PC-3 (cell line): ENCODE results near the gene PAPOLB. TPM values are rescaled to one million over a fixed set of nuclear protein-coding genes. Genes with fewer than 3 reads are reported as not detected.
A peak's percentile ranks its signal among the peaks of the same experiment; 100 is the strongest.

ENCODE experiments used
- ATAC-seq: fragments of 200-7000 bp; cut with Tn5 transposase; 2 replicates; pipeline ENCODE4 v1.9.1; 2020; ENCODE audit warnings: mild to moderate bottlenecking, moderate library complexity
- BruUV-seq: library from RNA; stranded (reverse); fragments of 400-500 nt; replicated peaks from 2 replicates; lab custom pipeline; 2021; lab: Mats Ljungman, UMichigan
- CTCF ChIA-PET: fragments of 300-600 bp; sonication (Branson Sonifier 250); formaldehyde crosslinking; loops from one replicate; lab custom pipeline; 2022; ENCODE audit warnings: antibody characterized with exemption; lab: Charles Lee
- POLR2A ChIA-PET: fragments of 300-600 bp; sonication (Branson Sonifier 250); formaldehyde crosslinking; loops from one replicate; lab custom pipeline; 2022; ENCODE audit warnings: antibody characterized with exemption; ENCODE audit not compliant: unreplicated experiment; lab: Charles Lee
- DNase-seq: peaks from one replicate; pipeline ENCODE4 v3.0.0-alpha.2; 2015
- H2AFZ ChIP-seq: fragments of 300-600 bp; sonication (generic); 2 replicates; pipeline ENCODE4 v1.6.0; 2016; ENCODE audit warnings: antibody characterized with exemption, low read length
- H3F3A ChIP-seq: fragments of 300-600 bp; sonication (generic); one replicate; pipeline ENCODE4 v1.6.0; 2017; ENCODE audit warnings: antibody characterized with exemption, low read length, control low read depth, mild to moderate bottlenecking; ENCODE audit not compliant: unreplicated experiment
- H3K27ac ChIP-seq: fragments of 300-600 bp; sonication (generic); 2 replicates; pipeline ENCODE4 v1.5.1; 2016; ENCODE audit warnings: mild to moderate bottlenecking, low read length
- H3K27me3 ChIP-seq: fragments of 300-600 bp; sonication (generic); 2 replicates; pipeline ENCODE4 v1.6.1; 2016; ENCODE audit warnings: low read length, mixed read lengths
- H3K36me3 ChIP-seq: fragments of 300-600 bp; sonication (generic); 2 replicates; pipeline ENCODE4 v1.6.1; 2016; ENCODE audit warnings: low read depth, mixed run types, low read length, mixed read lengths
- H3K4me1 ChIP-seq: fragments of 300-600 bp; sonication (generic); 2 replicates; pipeline ENCODE4 v1.5.1; 2016; ENCODE audit warnings: low read length; ENCODE audit not compliant: insufficient read depth
- H3K4me2 ChIP-seq: fragments of 300-600 bp; sonication (generic); 2 replicates; pipeline ENCODE4 v1.6.0; 2016; ENCODE audit warnings: low read length
- H3K4me3 ChIP-seq: fragments of 300-600 bp; sonication (generic); 2 replicates; pipeline ENCODE4 v1.5.1; 2016; ENCODE audit warnings: mild to moderate bottlenecking, low read length, mixed read lengths
- H3K79me2 ChIP-seq: fragments of 300-600 bp; sonication (generic); 2 replicates; pipeline ENCODE4 v1.6.1; 2017; ENCODE audit warnings: low read length, mixed read lengths
- H3K9ac ChIP-seq: fragments of 300-600 bp; sonication (generic); 2 replicates; pipeline ENCODE4 v1.6.0; 2016; ENCODE audit warnings: mild to moderate bottlenecking, low read length
- H3K9me2 ChIP-seq: fragments of 300-600 bp; sonication (generic); replicated peaks from 2 replicates; pipeline ENCODE4 v1.6.1; 2016; ENCODE audit warnings: mixed run types, low read length, mixed read lengths
- H3K9me3 ChIP-seq: fragments of 300-600 bp; sonication (generic); 2 replicates; pipeline ENCODE4 v1.6.1; 2016; ENCODE audit warnings: low read length, mixed read lengths
- H4K20me1 ChIP-seq: fragments of 300-600 bp; sonication (generic); 2 replicates; pipeline ENCODE4 v1.6.1; 2016; ENCODE audit warnings: low read length, mixed read lengths
- EZH2 ChIP-seq: fragments of 300-600 bp; sonication (generic); IDR thresholded peaks from one replicate; pipeline ENCODE4 v1.6.1; 2017; ENCODE audit warnings: antibody characterized with exemption, mild to moderate bottlenecking, low read length; ENCODE audit not compliant: unreplicated experiment
- EZH2phosphoT487 ChIP-seq: fragments of 300-600 bp; sonication (generic); IDR thresholded peaks from 2 replicates; pipeline ENCODE4 v1.6.1; 2018; ENCODE audit warnings: mild to moderate bottlenecking, antibody characterized with exemption, low read length, borderline replicate concordance
- intact Hi-C: fragments of 100-400 bp; cut with micrococcal nuclease; formaldehyde crosslinking; loops from 2 replicates; pipeline ENCODE4 v1.9.0; 2023
- total RNA-seq: library from RNA; depleted of rRNA; stranded (reverse); fragments of >200 nt; gene quantifications from 2 replicates; pipeline ENCODE4 v1.2.3, GENCODE V29; 2014
- TF ChIP-seq, protein P1 (sequence below): fragments of 300-600 bp; sonication (generic); conservative IDR thresholded peaks from 2 replicates; pipeline ENCODE4 v1.5.1; 2017; ENCODE audit warnings: antibody characterized with exemption, low read depth, mild to moderate bottlenecking, low read length

PAPOLB gene
- total RNA-seq, 1 experiment from 2014 or later = 0.29 TPM

GRCh38 chr7:4815609-4816418, 46.0 kb downstream of the PAPOLB start:
- Histone ChIP-seq H3K36me3 (no peaks in the 10 kb centered on the region), H4K20me1 (no peaks in the 10 kb centered on the region), H3K79me2 (no peaks in the 10 kb centered on the region), H3K4me1 (no peaks in the 10 kb centered on the region), H3F3A (no peaks in the 10 kb centered on the region), H2AFZ (no peak overlapping the region), H3K27me3 (no peaks in the 10 kb centered on the region), H3K9me3 (no peaks in the 10 kb centered on the region), H3K4me3 (no peak overlapping the region), H3K9ac (no peak overlapping the region), H3K4me2 (no peak overlapping the region), H3K27ac (no peak overlapping the region), H3K9me2 (no peaks in the 10 kb centered on the region)
- TF ChIP-seq, protein P1, sequence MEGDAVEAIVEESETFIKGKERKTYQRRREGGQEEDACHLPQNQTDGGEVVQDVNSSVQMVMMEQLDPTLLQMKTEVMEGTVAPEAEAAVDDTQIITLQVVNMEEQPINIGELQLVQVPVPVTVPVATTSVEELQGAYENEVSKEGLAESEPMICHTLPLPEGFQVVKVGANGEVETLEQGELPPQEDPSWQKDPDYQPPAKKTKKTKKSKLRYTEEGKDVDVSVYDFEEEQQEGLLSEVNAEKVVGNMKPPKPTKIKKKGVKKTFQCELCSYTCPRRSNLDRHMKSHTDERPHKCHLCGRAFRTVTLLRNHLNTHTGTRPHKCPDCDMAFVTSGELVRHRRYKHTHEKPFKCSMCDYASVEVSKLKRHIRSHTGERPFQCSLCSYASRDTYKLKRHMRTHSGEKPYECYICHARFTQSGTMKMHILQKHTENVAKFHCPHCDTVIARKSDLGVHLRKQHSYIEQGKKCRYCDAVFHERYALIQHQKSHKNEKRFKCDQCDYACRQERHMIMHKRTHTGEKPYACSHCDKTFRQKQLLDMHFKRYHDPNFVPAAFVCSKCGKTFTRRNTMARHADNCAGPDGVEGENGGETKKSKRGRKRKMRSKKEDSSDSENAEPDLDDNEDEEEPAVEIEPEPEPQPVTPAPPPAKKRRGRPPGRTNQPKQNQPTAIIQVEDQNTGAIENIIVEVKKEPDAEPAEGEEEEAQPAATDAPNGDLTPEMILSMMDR = peak; percentile 36; the same call in 1 of the 2 replicates
- no peak for TF ChIP-seq EZH2phosphoT487
- ATAC-seq (no peak), DNase-seq (no peak)
- ChIA-PET POLR2A (no interaction called here), CTCF (interaction anchor here (0.8 kb wide), 1 partner anchor 17 kb away, joined by 4 read pairs; no protein-coding TSS in a partner anchor)
- BruUV-seq = no TSS peak
- intact Hi-C loops = no loop called here

- H4K20me1 ChIP-seq = no peaks in the 10 kb centered on the region
- POLR2A ChIA-PET = no interaction called here
- no TSS peak for BruUV-seq
- no peaks in the 10 kb centered on the region for H3K79me2 ChIP-seq
- H2AFZ ChIP-seq = no peak overlapping the region
- no peaks in the 10 kb centered on the region for H3F3A ChIP-seq
- H3K4me1 ChIP-seq = no peaks in the 10 kb centered on the region
- no peak overlapping the region for H3K4me2 ChIP-seq
- H3K9ac ChIP-seq = no peak overlapping the region
- intact Hi-C loops = no loop called here
- no peaks in the 10 kb centered on the region for H3K27me3 ChIP-seq
- no peak overlapping the region for H3K4me3 ChIP-seq
- H3K36me3 ChIP-seq = no peaks in the 10 kb centered on the region
- no peaks in the 10 kb centered on the region for H3K9me3 ChIP-seq
- CTCF ChIA-PET = interaction anchor here (0.8 kb wide), 1 partner anchor 17 kb away, joined by 4 read pairs; no protein-coding TSS in a partner anchor
- no peak overlapping the region for H3K27ac ChIP-seq
- DNase-seq (no peak), ATAC-seq (no peak)
- TF ChIP-seq EZH2phosphoT487 = no peak
- TF ChIP-seq, protein P1 = no peak
- no peak for TF ChIP-seq EZH2
- H3K9me2 ChIP-seq = no peaks in the 10 kb centered on the region
Observed at GRCh38 chr7:4815121-4815520, 46.7 kb downstream of the PAPOLB start.

- Histone ChIP-seq H3K27ac (no peak overlapping the region), H3K4me3 (no peak overlapping the region), H4K20me1 (no peaks in the 10 kb centered on the region), H3K9me2 (no peaks in the 10 kb centered on the region), H3K9me3 (no peaks in the 10 kb centered on the region), H3K4me2 (no peak overlapping the region), H3K79me2 (no peaks in the 10 kb centered on the region), H3K36me3 (no peaks in the 10 kb centered on the region), H3K4me1 (no peaks in the 10 kb centered on the region), H2AFZ (no peak overlapping the region), H3F3A (no peaks in the 10 kb centered on the region), H3K9ac (no peak overlapping the region), H3K27me3 (no peaks in the 10 kb centered on the region)
- ChIA-PET POLR2A (no interaction called here), CTCF (interaction anchor here (0.8 kb wide), 1 partner anchor 16 kb away, joined by 4 read pairs; no protein-coding TSS in a partner anchor)
- TF ChIP-seq EZH2 = no peak
- TF ChIP-seq, protein P1 = no peak
- TF ChIP-seq EZH2phosphoT487 = no peak
- no peak for DNase-seq
- BruUV-seq = no TSS peak
- no peak for ATAC-seq
- intact Hi-C loops = no loop called here
Observed at GRCh38 chr7:4814433-4814832, 47.4 kb downstream of the PAPOLB start.
